Activated naive CD4-positive, alpha-beta T cell treated with anti-CD3 and anti-CD28 coated beads, Interleukin-2, amount 50 U/mL, for 16 hours (primary cell): Measurements from ENCODE around the gene RAMP3.
"Not testable (repeated sequence)": the region's sequence is repeated elsewhere in the genome, so short reads cannot be mapped to it uniquely, and the experiment has no call there.

ENCODE experiments used
- DNase-seq: peaks from one replicate; pipeline ENCODE4 v3.0.0-alpha.2; 2020

RAMP3 gene

DNA sequence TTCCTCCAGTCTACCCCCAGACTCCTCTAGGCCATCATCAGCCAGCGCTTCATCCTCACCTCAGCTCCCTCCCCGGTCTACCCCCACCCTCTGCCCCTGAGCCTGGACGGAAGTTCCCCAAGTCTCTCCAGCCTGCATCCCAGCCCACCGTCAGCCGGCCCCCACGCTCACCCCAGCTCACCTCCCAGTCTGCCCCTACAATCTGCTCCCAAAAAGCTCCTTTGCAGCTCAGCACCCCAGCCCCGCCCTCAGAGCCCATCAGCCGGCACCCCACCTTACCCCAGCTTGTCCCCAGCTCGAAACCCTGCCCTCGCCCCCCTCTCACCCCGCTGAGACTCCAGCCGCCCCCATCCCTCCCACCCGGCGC is 322 bp upstream of the RAMP3 start:
- DNase-seq, result no peak

DNA sequence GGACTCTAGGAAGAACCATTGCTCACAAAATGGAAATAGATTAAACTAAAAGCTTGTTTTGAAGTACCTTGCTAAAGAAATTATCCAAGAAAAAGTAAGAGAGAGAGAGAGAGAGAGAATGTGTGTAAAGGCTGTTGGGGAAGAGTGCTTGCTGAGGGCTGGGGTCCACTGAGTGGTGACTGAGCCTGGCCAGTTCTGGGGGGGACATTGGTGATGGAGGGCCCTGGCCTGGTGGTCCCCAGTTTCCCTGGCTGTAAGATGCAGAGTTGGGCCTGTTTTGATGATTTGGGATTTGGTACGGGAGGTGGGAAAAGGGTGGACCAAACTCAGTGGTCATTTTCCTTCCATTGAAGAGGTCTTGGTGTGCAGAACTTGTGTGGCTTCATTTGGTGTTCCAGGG is 880 bp downstream of the RAMP3 start:
- no peak for DNase-seq

DNA sequence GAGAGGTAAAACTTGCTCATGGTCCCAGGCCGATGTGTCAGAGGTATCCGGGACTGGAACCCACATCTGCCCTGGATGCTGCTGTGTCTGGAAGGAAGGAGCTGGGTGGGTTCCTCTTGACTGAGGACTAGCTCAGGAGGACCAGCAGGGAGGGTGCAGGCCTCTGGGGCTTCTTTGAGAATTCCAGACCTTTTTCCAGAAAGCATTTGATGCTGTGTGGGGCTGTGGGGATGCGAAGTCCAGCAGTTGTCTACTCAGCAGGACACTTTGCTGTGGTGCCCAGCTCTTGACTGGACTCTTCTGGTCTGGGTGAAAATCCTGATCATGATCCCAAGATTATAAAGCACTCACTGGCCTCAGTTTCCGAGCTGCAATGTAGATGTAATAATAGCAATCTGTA is 1.7 kb downstream of the RAMP3 start:
- no peak for DNase-seq

DNA sequence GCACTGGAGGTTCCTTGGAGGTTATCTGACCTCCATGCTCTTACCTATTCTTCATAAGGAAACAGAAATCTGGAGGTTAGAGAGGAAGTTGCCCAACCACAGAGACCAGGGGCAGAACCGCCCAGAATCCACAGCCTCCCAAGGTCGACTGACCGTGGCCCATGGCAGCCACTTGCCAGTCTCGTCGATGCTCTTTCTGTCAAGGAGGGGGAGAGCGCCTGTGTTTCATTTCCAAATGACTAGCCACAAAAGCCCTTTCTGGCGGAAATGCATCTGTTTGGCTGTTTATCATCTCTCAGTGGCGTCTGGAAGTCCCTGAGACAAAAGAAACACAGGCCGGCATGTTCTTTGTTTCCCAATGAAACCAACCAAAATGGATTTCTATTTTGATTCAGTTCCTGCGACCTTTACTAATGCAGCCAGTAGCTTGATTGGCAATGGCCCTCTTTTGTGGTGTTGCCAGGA is 2.9 kb downstream of the RAMP3 start:
- DNase-seq, result no peak

DNA sequence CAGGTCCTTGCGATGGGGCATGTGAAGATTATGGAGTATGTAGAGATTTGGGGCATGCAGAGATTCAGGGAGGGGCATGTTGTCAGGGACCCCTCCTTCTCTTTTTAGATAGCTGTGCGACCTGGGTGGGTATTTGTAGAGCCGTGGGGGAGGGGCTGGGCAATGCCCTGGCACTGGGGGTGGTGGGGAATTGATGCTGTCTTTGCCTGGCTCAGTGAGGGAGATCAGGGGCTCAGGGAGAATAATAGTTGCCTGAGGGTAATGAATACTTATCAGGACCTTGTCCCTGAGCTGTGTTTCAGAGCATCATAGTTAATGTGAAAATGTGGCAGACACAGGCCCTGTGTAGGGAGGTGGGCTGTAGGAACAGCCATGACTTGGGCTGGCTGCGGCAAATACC is 3.5 kb downstream of the RAMP3 start:
- no peak for DNase-seq

DNA sequence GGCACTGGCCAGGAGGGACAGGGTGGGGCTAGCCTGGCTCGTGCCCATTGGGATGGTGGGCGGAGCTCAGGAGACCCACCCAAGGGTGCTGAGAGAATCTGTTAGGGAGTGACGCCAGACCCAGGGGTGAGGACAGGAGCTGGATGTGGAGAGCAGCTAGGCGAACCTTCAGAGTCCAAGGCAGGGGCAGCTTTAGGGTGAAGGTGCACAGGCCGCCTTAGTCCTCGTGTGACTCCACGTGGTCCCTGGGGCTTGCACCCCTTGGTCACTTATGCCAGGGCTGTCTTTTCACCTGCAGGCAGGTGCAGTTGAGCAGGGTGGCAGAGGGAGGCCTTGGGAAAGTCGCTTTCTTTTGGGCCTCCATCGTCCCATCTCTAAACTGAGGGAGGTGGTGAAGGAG is 4.3 kb downstream of the RAMP3 start:
- no peak for DNase-seq

DNA sequence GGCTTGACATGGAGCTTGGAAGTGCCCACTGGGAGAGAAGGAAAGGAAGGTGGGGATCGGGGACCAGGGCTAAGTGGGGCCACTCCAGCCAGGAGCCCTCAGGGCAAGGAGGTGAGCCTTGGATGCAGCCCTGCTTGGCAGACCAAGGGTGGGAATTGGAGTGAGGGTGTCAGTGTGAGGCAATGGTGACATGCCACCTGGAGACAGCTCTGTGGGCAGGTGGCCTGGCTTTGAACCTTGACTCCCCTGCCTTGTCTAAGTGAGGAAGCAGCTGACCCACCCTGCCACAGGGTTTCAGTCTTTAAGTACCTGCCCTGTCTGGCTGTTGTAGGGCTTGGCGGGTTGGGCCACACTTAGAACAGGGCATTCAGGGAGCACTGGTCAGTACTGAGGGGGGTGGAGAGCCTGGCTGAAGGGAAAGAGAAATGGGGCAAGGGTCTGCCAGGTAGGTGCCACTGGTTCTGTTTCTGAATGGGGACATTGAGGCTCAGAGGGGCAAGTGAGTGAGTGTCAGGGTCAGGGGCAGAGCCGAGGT is 4.8 kb downstream of the RAMP3 start:
- no peak for DNase-seq

DNA sequence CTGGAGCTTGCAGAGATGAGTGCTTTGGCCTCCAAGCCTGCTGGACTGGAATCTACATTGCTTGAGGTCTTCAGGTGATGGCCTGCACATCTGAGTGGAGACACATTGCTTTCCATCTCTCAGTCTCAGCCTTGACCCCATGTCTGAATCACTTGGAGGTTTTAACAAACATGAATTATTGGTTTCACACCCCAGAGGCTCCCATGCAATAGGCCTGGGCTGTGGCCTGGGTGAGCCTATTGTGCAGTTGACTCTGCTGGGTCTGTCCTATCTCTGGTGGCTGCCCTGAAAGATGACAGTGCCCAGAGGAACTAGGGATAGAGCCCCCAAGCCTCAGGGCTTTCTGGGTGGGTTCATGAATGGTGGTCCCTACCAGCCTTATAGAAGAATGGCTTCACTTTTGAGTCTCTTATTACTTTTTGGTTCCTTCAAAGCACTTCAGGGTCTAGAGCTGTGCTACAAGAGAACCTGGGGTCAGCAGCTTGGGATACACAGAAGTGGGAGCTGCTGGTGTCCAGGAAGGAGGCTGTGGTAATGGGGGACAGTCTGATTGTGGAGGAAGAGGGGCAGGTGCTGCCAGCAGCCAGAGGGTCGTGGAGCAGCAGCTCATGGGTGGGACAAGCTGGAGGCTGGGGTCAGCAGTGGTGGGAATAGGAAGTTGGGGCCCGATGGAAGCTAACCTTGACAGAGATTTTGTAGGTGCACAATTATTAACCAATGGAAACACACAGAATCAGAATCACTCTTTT is 5.5 kb downstream of the RAMP3 start:
- DNase-seq, result no peak

DNA sequence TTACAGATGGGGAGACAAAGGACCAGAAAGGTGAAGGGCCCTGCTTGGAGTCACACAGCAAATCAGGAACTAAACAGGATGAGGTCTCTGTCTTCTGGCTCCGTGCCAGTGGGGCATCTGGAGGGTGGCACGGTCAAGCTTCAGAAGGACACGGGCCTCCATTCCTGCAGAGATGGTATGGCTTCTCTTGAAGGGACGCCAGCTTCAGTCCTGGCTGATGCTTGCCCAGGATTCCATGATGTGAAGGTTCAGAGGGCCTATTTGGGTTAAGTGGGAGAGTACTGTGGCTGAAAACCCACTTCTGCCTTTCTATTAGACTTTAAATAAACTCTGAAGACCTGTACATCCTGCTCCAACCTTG is 6.1 kb downstream of the RAMP3 start:
- no peak for DNase-seq

DNA sequence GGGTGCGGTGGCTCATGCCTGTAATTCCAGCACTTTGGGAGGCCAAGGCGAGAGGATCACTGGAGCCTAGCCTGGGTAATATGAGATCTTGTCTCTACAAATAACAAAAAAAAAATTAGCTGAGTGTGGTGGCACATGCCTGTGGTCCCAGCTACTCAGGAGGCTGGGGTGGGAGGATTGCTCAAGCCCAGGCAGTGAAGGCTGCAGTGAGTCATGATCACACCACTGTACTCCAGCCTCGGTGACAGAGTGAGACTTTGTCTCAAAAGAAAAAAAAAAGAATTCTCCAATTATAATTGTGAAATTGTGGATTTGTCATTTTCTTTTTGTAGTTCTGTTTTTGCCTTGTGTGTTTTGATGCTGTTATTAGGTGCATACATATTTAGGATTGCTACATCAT is 6.7 kb downstream of the RAMP3 start:
- not testable (repeated sequence) for DNase-seq

DNA sequence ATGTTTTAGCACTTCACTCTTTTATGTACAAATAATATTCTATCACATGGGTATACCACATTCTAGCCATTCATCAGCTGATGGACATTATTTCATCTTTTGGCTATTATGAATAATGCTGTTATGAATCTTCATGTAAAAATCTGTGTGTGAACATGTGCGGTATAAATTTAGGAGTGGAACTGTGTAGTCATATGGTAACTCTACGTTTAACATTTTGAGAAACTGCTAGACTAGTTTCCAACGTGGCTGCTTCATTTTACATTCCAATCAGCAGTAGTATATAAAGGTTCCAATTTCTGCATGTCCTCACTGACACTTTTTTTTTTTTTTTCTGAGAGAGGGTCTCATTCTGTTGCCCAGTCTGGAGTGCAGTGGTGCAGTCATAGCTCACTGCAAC is 8.3 kb downstream of the RAMP3 start:
- no peak for DNase-seq

DNA sequence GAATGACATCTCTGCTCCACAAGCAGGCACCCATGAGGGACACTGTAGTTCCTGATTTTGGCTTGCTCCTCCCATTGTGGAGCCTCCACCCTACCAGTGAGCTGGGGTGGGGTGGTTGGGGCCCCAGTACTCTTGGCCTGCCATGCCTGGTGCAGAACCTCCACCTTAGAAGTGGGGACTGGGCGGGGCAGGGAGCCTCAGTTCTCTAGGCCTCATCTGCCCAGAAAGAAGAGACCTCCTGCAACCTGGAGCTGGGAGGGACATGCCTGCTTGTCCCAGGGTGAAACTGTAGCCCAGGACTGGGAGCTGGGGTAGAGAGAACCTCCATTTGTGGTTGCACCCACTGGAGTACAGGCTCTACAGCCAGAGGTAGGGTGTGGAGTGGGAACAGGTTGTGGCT is 14.4 kb downstream of the RAMP3 start:
- no peak for DNase-seq

DNA sequence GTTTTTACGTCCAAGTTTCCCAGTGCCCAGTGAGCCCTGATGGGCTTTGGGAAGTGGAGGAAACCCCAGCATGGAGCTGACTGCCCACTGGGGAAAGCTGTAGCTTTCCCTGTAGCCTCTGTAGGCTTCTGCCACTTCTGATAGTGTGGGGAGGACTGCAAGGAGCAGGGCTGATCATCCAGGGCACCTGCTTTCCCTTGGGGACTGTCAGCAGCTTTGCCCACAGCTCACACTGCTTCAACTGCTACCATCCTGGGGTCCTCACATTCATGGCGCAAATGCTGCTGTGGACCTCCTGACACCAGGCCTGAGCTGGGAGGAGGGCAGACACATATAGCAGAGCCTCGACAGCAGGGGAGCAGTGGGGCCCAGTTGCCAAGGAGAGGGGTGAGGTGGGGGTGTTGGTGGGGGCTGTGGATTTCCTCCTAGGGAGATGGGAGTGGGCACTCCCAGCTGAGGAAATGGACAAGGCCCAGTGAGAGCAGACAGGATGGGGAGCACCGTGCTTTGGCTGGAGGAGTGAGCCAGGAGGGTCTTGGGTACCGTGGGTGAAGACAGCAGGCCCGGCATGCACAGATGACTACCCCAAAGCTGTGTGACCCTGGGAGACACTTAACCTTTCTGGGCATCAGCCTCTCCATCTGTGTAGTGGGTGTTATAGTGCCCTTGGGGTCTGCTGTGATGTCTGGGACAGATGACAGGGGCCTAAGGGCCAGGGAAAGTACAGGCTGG is 16.2 kb downstream of the RAMP3 start:
- DNase-seq, result no peak

DNA sequence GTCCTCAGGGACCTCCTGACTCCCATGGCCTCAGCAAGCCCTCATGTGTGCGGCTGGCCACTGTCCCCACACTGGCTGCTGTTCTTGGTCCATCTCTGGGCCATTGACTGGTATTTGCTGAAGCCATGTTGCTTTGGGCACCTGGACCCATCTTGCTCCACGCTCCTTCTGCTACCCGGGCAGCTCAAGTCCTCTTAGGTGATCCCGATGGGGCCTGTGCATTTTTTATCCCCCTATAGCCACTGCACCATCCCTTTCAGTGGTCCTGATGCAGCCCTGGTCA is 16.7 kb downstream of the RAMP3 start:
- no peak for DNase-seq

DNA sequence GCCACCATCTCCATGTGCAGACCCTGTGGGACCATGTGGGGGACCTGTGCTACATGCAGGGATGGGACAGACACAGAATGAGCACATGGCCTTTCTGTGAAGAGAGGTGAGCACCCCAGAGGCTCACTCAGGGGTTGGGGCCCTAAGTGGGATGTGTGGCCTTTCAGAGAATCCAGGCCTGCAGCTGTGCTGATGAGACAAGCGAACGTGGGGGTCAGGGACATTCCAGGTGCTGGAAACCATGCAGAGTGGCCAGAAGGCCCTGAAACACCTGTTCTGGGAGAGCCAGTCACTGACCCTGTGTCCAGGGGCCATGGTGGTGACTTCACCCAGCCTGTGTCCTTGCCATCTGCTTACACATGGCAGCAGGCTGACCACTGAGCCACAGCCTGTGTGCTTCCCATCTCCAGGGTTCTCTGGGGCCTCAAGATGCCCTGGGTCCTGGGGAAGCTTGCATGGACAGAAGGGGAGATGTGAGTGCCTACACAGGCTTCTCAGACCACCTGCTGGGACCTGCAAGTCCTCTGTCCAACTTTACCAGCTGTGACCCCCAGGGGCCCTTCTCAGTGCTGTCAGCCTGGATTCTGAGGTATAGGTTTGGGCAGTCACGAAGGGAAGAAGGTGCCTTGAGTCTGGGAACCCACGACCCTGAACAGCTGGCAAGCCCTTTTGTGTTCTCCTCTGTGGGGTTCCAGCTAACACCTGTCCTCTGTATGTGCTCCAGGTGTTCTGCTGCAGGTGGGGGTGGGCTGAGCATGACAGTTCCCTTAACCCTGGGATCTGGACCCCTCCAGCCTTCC is 17.6 kb downstream of the RAMP3 start:
- no peak for DNase-seq

DNA sequence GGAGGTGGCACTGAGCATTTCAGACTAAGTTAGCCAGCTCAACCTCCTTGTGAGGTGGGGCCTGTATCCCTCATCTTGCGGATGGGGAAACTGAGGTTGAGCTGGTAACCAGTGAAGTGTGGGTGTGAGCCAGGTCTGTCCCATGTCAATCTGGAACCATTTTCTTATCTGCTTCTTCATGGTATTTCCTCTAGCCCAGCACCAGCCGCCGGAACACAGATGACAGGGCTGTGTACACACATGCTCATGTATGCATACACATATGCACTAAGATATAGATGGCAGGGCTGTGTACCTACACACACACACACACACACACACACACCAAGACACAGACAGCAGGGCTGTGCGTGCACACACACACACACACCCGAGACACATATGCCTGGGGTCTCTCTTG is 18.5 kb downstream of the RAMP3 start:
- no peak for DNase-seq

DNA sequence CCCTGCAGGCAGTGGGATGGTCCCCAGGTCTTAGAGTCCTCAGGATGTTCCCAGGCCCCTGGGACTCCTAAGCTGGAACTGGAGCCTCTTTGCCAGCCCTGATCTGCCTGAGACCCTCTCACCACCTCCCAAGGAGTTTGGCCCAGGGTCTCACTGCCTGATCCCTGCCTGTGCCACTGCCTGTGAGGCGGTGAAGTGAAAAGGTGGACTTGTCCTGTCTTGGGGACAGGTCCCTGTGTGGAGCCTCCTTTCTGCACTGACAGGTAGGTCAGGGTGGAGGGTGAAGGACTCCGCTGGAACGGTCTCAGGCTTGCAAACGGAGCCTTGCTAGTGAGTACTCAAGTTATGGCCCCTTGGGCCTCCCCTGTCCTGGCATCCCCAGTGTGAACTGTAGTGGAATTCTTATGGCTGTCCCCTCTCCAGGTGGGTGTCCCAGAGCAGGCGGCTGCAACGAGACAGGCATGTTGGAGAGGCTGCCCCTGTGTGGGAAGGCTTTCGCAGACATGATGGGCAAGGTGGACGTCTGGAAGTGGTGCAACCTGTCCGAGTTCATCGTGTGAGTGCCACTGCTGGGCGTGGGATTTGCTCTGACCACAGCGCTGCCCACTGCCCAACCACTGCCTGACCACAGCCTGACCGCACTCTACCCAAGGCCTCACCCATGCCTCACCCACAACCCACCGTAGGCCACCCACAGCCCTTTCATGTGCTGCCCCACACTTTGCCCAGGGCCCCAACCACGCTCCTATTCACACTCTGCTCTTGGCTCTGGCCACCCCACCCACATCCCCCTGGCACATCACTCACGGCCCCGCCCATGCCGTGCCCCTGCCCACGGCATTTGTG is 19.5 kb downstream of the RAMP3 start:
- DNase-seq, result no peak

DNA sequence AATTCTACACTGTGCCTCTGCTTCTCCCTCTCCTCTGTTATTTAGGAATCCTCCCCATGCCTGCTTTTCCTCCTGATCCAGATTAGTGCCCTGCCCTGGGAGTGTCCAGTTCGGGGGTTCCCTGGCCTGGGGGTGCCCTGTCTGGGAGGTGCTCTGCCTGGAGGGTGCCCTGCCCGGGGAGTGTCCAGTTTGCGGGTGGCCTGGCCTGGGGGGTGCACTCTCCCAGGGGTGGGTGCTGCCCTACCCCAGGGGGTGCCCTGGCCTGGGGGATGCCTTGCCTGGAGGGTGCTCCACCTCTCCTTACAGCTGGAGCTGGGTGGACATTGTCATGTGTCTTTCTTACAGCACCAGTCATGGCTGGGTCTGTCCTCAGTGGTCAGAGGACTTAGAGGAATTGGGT is 20.2 kb downstream of the RAMP3 start:
- no peak for DNase-seq

DNA sequence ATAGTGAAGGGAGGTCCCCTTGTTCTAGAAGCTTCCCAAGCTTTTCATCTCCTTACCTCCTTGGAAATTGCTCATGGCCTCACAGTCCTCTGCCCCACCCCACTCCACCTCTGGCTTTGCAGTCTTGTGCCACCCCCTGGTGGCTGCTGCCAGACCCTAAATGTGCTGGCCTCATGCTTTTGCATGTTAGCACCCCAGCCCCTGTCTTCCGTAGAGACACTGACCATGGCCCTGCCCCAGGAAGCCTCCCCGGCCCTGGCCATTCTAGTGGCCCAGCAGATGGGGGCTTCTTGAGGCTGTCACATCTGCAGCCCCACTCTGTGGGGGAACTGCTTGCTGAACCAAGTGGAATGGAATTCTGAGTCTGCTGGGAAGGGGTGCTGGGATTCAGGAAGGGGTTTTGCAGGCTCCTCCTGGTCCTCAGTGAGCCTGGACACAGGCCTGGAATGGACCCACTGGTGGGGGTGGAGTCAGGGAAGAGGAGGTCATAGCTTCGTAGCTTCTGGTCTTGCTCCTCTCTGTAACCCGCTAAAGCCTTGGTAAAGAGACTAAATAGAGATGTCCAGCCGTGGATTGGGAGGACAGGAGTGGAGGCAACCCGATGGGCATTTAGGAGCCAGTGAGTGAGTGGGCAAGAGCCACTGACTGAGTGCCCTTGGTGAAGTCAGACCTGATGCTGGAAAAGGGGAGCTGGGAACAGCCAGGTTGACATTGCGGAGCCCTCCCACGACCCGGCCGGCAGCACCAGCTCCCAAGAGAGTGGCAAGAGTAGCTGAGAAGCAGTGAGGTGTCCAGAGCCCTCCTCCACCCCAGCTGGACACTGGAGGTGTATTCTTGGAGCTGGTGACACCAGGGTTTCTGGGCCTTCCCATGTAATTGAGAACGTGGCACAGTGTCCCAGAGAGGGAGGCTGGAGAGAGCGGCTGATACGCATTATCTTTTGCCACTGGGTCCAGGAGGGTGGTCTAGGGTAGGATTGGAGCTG is 20.9 kb downstream of the RAMP3 start:
- DNase-seq, result no peak

DNA sequence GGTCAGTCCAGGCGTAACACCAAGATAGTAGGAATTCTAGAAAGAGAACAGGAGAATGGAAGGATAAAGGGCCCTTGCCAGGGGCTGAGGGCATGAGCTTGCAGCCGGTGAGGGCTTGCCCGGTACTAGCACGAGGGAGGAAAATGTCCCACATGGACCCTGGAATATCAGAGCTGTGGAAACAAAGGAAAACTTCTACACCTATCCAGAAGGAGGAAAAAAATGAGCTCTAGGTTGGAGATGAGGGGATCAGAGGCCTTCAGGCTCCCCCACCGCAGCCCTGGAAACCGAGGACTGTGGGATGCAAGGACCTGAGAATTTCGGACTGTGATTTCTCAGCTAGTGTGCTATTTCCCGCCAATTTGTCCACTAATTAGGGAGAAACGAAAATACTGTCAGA is 22.1 kb downstream of the RAMP3 start:
- DNase-seq, result no peak

DNA sequence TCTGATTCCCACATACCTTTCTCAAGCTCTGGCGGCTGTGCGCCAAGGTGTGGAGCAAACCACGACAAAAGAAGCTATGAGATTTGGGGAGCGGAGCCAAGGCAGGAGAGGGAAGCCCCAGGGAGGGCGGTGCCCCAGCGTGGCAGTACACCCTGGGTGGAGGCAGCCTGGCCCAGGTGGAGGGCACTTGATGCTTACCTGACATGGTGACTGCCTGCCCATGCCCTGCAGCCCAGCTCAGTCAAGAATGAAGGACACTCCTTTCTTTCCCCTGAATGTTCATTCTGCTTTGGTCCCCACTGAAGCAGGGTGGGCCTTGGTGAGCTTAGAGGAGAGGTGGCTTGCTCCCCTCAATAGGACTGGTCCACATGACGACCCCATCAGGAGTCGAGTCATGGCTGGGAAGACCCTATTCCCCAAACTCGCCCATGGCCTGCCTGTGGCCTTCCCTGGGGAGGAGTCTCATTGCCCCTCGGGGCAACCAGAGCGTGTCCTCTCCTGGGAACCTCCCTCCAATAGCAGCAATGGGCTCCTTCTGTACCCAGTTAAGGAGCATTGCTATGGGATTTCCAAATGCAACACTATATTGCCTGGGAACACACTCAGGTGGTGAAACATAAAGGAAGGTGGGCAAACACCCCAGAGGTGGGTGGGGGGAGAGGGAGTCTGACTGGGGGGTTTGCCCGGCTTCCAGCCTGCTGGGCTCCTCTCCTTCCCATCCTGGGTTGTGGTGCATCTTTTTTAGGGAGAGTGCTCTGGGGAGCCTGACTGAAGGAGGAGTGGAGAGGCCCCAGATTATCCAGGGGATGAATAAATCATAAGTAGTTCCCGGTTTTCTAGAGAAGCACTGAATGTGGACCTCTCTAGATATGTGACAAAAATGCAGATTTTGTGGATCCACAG is 22.7 kb downstream of the RAMP3 start:
- DNase-seq, result no peak
